8988T (cell line): ENCODE results near the gene CNOT11.
"Not testable (repeated sequence)": the region's sequence is repeated elsewhere in the genome, so short reads cannot be mapped to it uniquely, and the experiment has no call there.

ENCODE experiments used
- DNase-seq: peaks from one replicate; pipeline ENCODE4 v3.0.0; 2011

The CNOT11 gene

DNA sequence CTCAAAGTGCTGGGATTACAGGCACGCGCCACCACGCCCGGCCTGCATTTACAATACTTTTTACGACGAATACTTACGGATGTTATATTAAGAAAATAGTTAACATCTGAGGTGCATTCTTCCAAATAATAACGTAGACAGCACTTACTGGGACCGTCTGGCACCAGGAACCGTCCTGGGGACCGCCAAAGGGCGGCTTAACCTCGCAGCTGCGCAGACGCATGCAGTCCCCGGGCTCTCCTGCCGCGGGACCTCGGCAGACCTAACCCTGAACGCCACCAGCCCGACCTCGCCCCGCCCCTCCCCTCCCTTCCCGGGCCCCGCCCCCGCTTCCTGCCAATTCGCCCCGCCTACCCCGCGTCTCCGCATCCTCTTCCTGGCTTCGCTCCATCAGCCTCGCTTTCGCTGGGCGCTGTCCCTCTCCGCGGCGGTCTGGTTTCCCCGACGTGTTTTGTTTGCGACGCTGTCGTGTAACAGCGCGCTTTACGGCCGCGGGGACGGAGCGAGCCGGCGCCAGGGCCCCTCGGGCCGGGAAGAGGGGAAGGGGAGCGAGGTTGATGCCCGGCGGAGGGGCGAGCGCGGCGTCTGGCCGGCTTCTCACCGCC is at the start of gene CNOT11:
TSS of gene CNOT11 (plus strand) at position 479 of the 605 bp plus-strand sequence. CDS start at position 558, 79 bp downstream.
- DNase-seq: peak; percentile 61

DNA sequence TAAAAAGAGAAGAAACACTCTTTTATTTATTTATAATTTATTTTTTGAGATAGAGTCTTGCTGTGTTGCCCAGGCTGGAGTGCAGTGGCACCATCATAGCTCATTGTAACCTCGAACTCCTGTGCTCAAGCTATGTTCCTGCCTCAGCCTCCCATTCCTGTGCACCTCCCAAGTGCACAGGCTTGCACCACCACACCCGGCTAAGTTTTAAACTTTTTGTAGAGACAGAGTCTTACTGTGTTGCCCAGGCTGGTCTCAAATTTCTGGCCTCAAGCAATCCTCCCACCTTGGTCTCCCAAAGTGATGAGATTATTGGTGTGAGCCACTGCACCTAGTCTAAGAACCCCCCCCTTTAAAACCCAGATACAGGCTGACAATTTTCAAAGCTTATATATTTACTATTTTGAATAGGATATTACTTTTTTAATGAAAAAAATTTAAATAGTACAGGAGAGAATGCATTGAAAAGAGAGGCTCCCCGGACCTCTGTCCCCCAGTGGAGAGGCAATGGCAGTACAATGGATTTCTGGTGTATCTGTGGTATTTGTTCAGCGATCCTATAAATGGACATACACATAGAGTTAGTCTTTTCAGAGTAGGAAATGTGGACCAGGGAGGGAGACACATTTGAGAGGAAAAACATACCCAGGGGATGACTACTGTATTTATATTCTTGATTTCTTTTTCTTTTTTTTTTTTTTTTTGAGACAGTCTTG is 48.1 kb upstream of the CNOT11 start:
- no peak for DNase-seq

DNA sequence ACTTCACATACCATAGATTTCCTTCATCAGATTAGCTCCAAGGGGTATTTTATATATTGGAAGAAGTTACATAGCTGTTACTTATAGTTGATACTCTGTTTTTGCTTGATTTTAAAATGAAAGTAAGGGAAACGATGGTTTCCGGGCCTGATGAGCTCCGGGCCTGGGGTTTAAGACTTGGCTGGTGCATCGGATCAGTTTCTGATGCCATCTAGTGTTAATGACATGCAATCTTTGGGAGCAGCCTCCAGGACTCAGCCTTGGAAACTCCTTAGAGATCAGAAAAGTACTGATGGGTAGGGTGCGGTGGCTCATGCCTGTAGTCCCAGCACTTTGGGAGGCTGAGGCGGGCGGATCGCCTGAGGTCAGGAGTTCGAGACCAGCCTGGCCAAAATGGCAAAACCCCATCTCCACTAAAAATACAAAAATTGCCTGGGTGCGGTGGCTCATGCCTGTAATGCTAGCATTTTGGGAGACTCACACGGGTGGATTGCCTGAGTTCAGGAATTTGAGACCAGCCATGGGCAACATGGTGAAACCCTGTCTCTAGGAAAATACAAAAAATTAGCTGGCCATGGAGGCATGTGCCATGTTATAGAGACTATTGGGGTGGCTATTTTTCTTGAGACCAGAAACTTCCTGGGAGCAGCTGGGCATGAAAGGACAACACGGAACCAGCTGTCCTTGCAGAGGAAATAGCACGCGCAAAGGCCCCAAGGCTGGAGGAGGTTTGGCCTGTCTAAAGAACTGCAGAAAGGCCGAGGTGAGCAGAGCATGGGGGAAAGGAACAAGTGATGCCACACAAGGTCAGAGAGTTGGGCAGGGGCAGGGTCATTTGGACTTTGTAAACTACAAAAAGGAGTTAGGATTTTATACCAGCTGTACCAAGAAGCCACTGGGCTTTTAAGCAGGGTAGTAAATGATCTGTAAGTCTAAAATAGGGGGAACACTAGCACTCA is 46.9 kb upstream of the CNOT11 start:
- DNase-seq: peak; percentile 31

GRCh38 chr2:101208830-101209229 is 43.9 kb upstream of the CNOT11 start:
- DNase-seq: no peak

- DNase-seq: no peak
Observed at GRCh38 chr2:101219246-101219645, 33.4 kb upstream of the CNOT11 start.

- not testable (repeated sequence) for DNase-seq
Observed at GRCh38 chr2:101220091-101220490, 32.6 kb upstream of the CNOT11 start.

GRCh38 chr2:101223814-101224231 is 28.9 kb upstream of the CNOT11 start:
- no peak for DNase-seq

- DNase-seq: no peak
Observed at GRCh38 chr2:101230541-101231001, 22.1 kb upstream of the CNOT11 start.

DNA sequence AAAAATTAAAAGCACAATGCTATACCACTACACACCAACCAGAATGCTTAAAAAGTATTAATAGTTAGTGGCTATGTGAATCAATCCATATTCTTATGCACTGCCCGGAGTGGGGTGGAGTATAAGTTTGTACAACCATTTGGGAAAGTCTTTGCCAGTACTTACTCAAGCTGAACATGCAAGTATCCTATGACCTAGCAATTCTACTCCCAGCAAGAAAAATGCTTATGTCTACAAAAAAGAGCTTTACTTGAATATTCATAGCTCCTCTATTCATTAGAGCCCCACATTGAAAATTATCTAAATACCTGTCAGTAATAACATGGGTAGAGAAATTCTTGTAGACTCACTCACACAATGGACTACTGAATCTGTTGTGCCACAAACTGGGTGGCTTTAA is 21.4 kb upstream of the CNOT11 start:
- no peak for DNase-seq

GRCh38 chr2:101231937-101232730 is 20.6 kb upstream of the CNOT11 start:
- no peak for DNase-seq

DNA sequence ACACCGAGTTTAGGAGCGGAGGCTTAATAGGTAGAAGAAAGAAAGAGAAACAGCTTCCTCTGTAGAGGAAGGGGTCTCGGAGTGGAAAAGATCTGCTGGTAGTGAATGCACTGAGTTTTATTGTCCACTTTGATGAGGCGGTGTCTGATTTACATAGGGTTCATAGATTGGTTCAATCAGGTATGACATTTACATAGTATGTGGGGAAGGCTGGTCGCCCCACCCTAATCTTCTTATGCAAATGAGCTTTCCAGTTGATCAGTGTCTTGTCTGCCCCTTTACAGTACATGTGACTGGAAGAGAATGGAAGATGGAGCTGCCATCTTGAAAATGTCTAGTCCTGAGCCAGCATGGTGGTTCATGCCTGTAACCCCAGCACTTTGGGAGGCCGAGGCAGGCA is 19.9 kb upstream of the CNOT11 start:
- DNase-seq: no peak

GRCh38 chr2:101234169-101234938 is 18.3 kb upstream of the CNOT11 start:
- no peak for DNase-seq

DNA sequence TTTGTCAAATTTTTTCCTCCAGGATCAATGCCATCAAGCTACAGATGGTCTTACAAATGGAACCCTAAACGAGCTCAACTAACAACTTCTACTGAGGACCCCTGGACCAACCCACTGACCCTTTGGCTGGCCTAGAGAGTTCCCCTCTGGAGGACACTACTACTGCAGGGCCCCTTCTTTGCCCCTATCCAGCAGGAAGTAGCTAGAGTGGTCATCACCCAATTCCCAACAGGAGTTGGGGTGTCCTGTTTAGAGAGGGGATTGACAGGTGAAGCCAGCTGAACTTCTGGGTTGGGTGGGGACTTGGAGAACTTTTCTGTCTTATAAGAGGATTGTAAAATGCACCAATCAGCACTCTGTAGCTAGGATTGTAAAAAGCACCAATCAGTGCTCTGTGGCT is 16.7 kb upstream of the CNOT11 start:
- not testable (repeated sequence) for DNase-seq

GRCh38 chr2:101237944-101238343 is 14.7 kb upstream of the CNOT11 start:
- DNase-seq: not testable (repeated sequence)

GRCh38 chr2:101238930-101239759 is 13.5 kb upstream of the CNOT11 start:
- DNase-seq: no peak

- not testable (repeated sequence) for DNase-seq
Observed at GRCh38 chr2:101239760-101240118, 12.9 kb upstream of the CNOT11 start.

DNA sequence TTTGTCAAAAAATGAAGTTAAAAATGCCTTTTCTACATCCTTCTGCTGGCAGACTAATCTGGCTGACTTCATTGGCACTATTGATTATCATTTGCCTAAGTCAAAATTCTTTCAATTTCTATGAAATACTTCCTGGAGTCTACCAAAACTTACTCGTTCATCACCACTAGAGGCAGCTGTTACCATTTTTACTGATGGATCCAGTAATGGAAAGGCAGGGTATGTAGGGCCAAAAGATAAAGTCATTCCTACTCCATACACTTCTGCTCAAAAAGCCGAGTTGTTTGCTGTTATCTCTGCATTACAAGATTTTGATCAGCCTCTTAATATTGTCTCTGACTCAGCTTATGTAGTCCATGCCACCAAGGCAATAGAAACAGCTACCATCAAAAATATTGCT is 12.0 kb upstream of the CNOT11 start:
- DNase-seq: not testable (repeated sequence)

- DNase-seq: no peak
Observed at GRCh38 chr2:101241158-101241557, 11.5 kb upstream of the CNOT11 start.

GRCh38 chr2:101244373-101244772 is 8.3 kb upstream of the CNOT11 start:
- DNase-seq: not testable (repeated sequence)

DNA sequence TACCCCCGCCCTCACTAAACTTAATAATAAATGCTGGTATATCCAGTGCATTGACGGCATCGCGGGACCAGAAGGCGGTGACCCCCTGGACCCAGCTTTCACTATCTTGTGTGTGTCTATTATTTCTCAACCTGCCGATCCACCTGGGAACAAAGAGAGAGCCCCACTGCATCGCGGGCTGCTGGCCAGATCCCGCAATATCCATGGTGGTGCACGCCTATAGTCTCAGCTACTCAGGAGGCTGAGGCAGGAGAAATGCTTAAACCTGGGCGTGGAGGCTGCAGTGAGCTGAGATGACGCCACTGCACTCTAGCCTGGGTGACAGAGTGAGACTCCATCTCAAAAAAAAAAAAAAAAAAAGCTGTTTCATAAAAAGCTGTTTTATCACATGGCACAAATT is 7.8 kb upstream of the CNOT11 start:
- not testable (repeated sequence) for DNase-seq

GRCh38 chr2:101245468-101245867 is 7.2 kb upstream of the CNOT11 start:
- not testable (repeated sequence) for DNase-seq
